IPS DF 4.7 (cell line): Measurements from ENCODE around the gene SLC36A2.
"Not testable (repeated sequence)": the region's sequence is repeated elsewhere in the genome, so short reads cannot be mapped to it uniquely, and the experiment has no call there.

Source experiments
- DNase-seq: peaks from one replicate; pipeline ENCODE4 v3.0.0-alpha.2; 2013; ENCODE audit warnings: low spot score; ENCODE audit errors: extremely low read depth

The SLC36A2 gene

GRCh38 chr5:151347369-151347768 lies at the start of gene SLC36A2:
Gene SLC36A2 (minus strand): TSS chr5:151347559. CDS start chr5:151347460, 99 bp downstream.
- DNase-seq = no peak

GRCh38 chr5:151388960-151389359 lies 41.6 kb upstream of the SLC36A2 start:
- DNase-seq = no peak

DNA sequence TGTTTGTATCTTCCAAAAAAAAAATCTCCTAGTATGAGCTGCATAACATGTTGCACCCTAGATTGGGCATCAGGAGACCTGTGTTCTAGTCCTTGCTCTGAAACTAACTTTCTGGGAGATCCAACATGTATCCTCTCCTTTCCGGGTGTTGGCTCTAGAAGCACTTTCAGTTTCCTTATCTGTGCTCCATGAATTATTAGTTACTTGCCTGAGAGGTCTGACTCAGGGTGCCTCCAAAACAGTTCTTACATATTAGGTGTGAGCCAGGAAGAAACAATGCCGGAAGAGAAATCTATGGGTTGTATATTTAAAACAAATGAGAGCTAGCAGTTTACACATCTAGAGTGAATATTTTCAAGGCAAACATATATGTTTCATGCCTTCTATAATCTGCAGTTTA lies 36.7 kb upstream of the SLC36A2 start:
- no peak for DNase-seq

GRCh38 chr5:151383011-151383410 lies 35.7 kb upstream of the SLC36A2 start:
- no peak for DNase-seq

DNA sequence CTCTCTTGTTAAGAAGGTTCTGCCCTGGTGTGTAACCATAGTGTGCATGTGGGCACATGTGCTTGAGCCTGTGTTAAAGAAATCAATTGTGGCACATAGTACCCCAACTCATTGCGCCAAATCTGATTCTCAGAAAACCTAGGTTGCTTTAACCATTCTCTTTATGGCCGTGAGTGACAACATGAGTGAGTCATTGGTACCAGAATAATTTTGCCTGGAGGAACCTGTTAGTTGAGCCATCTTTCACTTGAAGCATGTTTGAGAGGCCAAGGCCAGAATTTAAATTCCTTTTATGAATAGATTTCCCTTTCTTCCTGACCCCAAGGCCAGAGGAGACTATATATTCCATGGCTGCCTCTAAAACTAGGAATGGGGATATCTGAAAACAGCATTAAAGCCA lies 35.2 kb upstream of the SLC36A2 start:
- DNase-seq = no peak

- DNase-seq = no peak
Observed at GRCh38 chr5:151381899-151382298, 34.5 kb upstream of the SLC36A2 start.

DNA sequence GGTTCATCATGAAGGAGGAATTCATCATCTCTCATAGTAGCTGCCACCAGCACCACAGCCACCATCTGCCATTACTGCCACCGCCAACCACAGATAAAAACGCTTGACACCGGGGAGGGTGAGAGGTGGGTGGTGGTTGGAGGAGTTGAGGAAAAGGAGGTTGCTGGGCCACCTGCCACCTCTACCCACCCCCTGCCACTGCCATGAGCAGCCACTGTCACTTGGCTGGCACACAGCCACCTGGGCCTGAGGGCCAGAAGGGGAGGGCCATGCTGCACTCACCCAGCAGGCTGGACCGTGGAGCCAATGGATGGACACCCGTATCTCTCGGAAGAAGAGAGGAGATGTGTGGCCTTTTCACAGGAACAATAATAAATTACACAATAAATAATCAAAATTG lies 31.3 kb upstream of the SLC36A2 start:
- DNase-seq = no peak

- DNase-seq = no peak
Observed at GRCh38 chr5:151374539-151374938, 27.2 kb upstream of the SLC36A2 start.

DNA sequence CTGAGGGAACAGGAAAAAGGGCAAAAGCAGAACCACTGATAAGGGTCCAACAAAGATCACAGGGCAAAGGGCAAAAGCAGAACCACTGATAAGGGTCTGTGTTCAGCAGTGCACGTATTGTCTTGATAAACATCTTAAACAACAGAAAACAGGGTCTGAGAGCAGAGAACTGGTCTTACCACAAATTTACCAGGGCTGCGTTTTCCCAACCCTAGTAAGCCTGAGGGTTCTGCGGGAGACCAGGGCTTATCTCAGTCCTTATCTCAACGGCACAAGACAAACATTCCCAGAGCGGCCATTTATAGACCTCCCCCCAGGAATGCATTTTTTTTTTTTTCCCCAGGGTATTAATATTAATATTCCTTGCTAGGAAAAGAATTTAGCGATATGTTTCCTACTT lies 19.7 kb upstream of the SLC36A2 start:
- not testable (repeated sequence) for DNase-seq

DNA sequence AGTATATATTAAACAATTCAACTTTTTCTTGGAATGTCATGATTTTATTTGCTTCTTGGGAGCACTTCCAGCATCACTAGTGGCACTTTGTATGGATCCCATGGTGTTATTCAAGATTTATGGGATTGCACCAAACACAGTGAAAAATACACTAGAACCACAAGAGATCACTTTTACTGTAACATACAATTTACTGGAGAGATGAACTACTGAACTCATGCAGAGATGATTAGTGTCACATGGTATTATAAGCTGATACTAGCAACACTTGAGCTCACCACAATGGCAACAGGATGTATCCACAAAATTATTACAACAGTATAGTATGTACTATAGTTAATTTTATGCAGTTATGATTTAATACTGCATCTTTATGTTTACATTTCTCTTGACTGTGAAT lies 16.3 kb upstream of the SLC36A2 start:
- DNase-seq = no peak

DNA sequence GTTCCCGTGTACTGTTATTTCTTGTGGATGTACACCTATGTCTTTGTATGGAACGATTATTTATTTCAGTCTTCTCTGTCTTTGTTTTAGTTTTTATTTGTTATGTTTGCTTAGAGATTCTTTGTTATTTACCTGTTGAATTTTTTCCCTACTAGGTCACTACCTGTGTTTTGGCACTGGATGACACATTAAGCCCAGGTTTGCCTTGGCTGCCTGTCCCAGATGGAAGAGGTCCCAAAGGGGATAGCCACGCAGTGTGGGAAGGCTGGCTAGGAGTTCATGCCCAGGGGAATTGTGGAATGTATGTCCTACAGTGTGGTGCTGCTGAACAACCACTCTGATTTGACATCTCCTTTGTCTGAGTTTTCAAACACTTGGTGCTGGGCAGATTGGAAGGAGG lies 15.6 kb upstream of the SLC36A2 start:
- DNase-seq = no peak

DNA sequence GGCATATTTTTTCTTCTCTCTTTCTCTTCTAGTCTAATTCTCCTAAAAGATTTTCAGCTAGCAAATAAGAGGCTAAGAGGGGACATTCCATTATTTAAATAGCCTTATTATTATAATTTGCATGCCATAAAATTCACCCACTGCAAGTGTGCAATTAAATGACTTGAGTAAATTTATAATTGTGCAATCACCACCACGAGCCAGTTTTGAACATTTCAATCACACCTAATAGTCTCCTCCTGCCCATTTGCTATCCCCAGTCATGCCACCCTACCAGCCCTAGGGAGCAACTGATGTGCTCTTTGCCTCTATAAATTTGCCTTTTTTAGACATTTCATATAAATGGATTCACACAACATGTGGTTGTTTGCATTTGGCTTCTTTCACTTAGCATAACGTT lies 12.0 kb upstream of the SLC36A2 start:
- DNase-seq = no peak

- DNase-seq = no peak
Observed at GRCh38 chr5:151357792-151358191, 10.4 kb upstream of the SLC36A2 start.

DNA sequence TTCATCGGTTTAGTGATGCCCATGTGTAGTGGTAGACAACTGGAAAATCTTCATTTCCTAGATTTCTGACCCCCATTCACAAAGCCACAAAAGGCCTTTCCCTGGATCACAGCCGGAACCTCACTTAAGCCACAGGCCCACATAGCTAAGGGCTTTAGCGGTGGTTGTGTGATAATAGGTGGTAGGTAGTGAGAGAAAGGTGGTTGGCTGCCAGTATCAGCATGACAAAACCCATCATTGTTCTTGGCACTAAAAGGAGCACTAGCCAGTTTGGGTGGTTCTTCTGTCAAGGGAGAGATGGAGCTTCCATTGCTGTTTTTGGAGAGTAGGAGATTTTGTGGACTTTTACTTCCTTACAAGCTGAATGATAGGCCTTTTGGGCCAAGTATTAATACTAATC lies 9.7 kb upstream of the SLC36A2 start:
- DNase-seq = peak; percentile 36

GRCh38 chr5:151351671-151352070 lies 4.3 kb upstream of the SLC36A2 start:
- no peak for DNase-seq

- no peak for DNase-seq
Observed at GRCh38 chr5:151348789-151349188, 1.4 kb upstream of the SLC36A2 start.

DNA sequence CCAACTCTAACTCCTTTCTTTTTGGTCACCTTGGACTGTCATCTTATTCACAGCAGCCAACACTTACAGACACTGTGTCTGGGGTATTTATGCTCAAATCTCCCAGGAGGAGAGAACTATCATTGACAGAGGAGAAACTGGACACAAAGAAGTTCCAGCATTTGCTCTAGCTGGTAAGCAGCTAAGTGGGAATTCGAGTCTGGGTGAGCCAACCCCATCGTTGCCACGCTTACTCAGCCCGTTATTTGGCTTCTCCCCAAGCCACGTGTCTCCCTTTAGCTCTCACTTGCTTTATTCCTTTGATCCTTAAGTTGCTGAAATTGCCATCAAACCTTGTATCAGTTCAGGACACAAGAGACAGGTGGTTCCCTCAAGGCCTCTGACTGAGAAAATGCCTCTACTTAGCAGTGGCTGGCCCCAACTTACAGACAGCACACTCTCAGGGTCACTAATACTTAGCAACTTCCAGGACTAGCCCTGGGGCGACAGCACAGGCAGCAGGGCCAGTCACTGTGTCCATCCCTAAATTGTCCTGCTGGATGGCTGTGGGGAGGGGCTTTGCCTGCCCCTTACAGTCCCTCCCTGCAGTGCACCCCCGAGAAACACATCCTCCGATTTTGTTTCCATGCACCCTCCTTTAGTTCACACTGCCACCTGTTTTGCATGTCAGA lies 1.4 kb downstream of the SLC36A2 start:
- no peak for DNase-seq

- no peak for DNase-seq
Observed at GRCh38 chr5:151345187-151345807, 2.1 kb downstream of the SLC36A2 start.

DNA sequence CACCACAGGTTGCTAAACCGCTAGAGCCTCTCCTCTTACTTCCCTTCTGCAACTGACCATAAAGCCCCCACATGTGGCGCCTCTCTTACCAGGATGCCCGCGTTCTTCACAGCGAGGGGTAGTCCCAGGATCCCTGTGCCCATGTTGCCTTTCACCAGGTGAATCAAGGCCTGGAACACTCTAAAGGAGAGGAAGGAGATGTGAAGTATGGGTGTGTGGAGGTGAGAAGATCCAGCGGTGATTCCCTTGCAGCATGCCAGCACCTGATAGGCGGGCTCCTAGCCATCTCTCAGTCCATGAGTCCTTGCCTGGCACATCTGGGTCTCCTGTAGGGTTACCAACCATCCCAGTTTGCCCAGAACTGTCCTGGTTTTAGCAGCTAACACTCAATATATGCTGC lies 3.3 kb downstream of the SLC36A2 start:
- no peak for DNase-seq

DNA sequence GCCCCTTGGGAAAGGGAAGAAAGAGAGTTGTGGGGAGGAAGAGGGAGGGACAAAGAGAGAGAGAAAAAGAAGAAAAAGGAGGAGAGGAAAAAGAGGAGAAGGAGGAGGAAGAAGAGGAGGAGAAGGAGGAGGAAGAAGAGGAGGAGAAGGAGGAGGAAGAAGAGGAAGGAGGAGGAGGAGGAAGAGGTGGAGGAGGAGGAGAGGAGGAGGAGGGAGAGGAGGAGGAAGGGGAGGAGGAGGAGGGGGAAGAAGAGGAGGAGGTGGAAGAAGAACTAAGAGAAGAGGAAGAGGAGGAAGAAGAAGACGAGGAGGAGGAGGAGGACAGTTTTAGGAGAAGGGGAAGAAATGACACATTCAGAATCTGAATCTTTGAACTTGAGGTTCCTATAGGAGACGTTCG lies 7.4 kb downstream of the SLC36A2 start:
- DNase-seq = no peak

GRCh38 chr5:151338734-151339133 lies 8.6 kb downstream of the SLC36A2 start:
- no peak for DNase-seq

GRCh38 chr5:151332857-151333256 lies 14.5 kb downstream of the SLC36A2 start:
- no peak for DNase-seq

GRCh38 chr5:151328734-151329133 lies 18.6 kb downstream of the SLC36A2 start:
- no peak for DNase-seq
